Stimulated activated CD8-positive, alpha-beta memory T cell treated with anti-CD3 and anti-CD28 coated beads, Interleukin-2, amount 100 ng/mL, for 48 hours (primary cell): ENCODE measurements around the gene TMEM87A.
"Not testable (repeated sequence)": the region's sequence is repeated elsewhere in the genome, so short reads cannot be mapped to it uniquely, and the experiment has no call there.

Experiments used
- DNase-seq, 2 donors: peaks; one replicate each; pipeline ENCODE4 v3.0.0-alpha.2; 2020; ENCODE audit warnings: low read depth in 2 of 2

The TMEM87A gene

GRCh38 chr15:42273900-42274701 lies 868 bp upstream of the TMEM87A start:
- peak; percentile 29 to 48 for DNase-seq

DNA sequence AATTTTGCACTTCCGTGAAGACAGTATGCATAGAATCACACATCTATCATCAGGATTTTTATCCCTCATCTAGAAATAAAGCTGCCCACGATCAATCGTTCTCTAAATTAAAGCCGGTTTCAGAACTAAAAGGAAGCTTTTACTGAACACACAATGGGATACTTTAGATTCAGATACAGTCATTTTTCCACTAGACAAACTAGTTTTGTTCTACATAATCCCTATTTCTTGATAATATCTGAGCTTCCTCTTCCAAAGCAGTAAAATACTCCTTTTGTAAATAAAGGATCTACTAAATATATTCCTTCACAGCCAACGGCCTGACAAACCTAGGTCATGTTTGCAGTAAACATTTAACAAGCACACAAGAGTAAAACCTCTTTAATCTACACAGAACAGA lies 2.2 kb downstream of the TMEM87A start:
- no peak for DNase-seq

- DNase-seq, result no peak
These were observed 2.7 kb downstream of the TMEM87A start for GRCh38 chr15:42270551-42270950.

- no peak for DNase-seq
These were observed 5.9 kb downstream of the TMEM87A start for GRCh38 chr15:42267286-42267685.

DNA sequence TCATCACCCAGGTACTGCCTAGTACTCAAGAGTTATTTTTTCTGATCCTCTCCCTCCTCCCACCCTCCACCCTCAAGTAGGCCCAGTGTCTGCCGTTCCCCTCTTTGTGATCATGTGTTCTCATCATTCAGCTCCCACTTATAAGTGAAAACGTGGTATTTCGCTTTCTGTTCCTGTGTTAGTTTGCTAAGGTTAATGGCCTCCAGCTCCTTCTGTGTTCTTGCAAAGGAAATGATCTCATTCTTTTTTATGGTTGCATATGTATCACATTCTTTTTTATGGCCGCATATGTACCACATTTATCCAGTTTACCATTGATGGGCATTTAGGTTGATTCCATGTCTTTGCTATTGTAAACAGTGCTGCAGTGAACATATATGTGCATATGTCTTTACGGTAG lies 8.4 kb downstream of the TMEM87A start:
- DNase-seq, result no peak

- DNase-seq, result no peak
These were observed 19.9 kb downstream of the TMEM87A start for GRCh38 chr15:42253300-42253699.

- no peak for DNase-seq
These were observed 32.4 kb downstream of the TMEM87A start for GRCh38 chr15:42240823-42241222.

DNA sequence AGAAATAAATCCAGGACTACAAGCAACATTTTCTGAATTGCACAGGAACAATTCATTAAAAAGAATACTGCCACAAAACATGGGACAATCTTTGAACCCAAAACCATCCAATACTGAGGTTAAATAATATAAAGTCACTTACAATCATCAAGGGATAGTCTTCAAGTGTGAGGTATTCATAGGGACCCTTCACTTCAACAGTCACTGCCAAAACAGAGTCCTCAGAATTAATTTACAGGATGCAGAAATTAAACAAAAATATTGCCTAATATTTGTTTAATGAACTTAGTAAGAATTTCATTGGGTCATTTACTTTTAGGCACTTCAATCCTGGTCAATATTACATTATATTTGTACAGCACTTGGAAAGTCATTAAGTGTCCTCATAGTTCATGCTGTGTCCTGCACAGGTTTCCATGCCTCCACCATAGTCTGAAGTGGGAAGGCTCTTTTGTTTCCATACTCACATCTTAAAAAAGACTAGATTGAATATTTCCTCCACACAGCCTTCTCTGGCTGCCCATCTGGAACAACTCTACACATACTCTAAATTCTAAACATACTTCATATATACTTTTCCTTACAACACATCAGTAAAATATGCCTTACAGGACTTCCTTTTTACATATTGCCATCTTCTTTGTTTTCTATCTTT lies 33.6 kb downstream of the TMEM87A start:
- no peak for DNase-seq

GRCh38 chr15:42233107-42233506 lies 40.1 kb downstream of the TMEM87A start:
- DNase-seq, result no peak

GRCh38 chr15:42232606-42233005 lies 40.6 kb downstream of the TMEM87A start:
- no peak for DNase-seq

DNA sequence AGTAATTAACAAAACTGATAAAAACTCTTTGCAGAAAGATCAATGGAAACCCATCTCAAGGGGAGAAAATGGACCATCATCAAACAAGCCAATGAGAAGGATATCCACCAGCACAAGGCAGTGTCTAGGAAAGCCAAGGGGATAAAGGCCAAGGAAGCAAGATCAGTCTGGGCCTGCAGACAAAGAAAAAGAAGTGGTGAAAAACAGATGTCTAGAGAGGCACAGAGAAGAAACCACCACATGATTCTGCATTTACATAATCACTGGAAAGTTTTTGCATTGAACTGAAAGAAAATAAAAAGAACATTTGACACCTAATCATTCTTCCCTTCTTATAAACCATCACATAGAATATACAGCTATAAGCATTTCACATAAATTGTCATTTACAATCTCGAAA lies 42.1 kb downstream of the TMEM87A start:
- DNase-seq, result no peak

DNA sequence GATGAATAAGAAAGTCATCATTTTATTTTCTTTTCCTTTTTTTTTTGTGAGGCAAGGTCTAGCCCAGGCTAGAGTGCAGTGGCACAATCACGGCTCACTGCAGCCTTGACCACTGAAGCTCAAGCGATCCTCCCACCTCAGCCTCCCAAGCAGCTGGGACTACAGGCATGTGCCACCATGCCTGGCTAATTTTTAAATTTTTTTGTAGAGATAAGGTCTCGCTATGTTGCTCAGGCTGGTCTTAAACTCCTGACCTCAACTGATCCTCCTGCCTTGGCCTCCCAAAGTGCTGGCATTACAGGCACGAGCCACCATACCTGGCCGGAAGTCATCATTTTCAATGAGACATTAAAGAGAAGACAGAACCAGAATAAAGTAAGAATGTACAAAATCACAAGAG lies 44.3 kb downstream of the TMEM87A start:
- DNase-seq, result not testable (repeated sequence)

DNA sequence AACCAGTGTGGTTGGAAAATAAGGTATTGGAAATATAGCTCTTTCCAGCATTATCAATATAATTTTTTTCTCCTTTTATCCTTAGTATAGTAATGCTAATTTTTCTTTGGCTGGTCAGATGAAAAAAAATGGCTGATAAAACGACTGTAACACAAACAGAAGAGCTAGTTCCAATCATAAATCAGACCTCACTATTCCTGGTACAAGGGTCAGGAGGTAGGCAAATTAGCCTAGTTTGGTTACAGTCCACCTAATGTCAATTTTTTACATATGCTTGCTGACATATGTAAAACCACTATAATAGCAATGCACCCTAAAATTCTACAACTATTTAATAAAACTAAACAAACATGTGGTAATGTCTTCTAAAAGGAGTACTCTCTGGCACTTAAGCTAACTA lies 45.2 kb downstream of the TMEM87A start:
- no peak for DNase-seq

GRCh38 chr15:42226648-42227047 lies 46.6 kb downstream of the TMEM87A start:
- DNase-seq, result no peak

GRCh38 chr15:42220216-42220615 lies 53.0 kb downstream of the TMEM87A start:
- no peak for DNase-seq

DNA sequence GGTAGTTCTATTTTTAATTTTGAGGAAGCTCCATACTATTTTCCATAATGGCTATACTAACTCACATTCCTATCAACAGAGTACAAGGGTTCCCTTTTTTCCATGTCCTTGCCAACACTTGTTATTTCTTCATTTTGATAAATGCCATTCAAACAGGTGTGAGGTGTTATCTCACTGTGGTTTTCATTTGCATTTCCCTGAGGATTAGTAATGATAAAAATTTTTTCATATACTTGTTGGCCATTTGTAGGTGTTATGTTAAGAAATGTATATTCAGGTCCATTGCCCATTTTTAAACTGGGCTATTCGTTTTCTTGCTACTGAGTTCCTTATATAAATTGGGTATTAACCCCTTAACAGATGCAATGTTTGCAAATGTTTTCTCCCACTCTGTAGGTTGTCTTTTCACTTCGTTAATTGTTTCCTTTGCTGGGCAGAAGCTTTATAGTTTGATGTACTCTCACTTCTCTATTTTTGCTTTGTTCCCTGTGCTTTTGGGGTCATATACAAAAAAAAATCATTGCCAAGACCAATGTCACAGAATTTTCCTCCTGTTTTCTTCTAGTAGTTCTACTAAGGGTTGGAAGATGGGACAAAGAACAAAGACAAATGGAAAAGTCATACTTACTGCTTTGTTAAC lies 54.2 kb downstream of the TMEM87A start:
- DNase-seq, result no peak

- no peak for DNase-seq
These were observed 55.7 kb downstream of the TMEM87A start for GRCh38 chr15:42217568-42217967.

DNA sequence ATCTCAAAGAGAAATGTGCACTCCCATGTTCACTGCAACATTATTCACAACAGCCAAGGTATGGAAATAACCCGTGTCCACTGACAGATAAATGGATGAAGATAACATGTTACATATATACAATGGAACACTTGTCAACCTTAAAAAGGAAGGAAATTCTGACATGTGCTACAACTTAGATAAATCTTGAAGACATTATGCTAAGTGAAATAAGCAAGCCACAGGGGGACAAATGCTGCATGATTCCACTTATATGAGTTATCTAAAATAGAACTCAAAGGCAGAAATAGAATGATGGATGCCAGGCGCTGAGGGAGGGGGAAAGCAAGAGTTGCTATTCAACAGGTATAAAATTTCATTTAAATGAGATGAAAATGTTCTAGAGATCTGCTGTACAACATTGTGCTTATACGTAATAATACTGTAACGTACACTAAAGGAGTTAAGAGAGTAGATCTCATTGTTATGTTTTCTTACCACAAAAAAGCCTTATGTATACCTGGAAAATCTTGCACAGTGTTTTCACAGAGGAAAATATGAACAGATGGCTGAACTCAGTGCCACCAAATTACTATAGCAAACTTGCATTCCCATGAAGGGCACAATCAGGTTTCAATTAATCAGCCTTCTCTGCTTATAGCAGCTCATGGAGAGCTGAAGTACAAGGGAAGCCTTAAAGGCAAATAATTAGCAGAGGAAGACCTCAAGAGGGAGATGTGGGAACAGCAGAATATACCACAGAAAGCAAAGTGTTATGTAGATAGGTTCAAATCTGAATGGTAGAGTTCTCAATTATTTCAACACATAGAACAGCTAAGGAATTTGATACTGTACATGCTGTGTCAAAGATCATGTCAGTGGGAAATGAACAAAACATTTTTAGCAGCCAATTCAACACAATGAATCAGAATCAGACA lies 57.1 kb downstream of the TMEM87A start:
- DNase-seq, result no peak

GRCh38 chr15:42214600-42214999 lies 58.6 kb downstream of the TMEM87A start:
- no peak for DNase-seq

DNA sequence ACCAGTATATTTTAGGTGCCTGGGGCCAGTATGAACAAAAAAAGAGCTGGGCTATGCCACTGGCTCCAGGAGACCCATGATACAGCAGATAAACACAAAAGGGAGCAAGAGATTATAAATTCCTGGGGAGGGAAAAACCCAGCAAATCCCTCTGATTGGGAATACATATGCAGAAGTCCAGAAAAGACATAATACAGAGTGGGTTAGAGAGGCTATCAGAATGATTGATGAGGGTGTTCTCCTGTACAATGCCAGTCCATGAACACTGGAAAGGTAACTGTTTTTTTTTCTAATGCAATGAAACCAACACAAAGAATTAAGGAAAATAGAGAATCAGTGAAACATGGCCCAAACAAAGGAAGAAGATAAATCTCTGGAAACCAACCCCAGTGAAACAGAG lies 59.7 kb downstream of the TMEM87A start:
- DNase-seq, result no peak

GRCh38 chr15:42210696-42211095 lies 62.5 kb downstream of the TMEM87A start:
- no peak for DNase-seq
